GM21367 (cell line): ENCODE results near the gene PPP1R11.
A peak's percentile ranks its signal among the peaks of the same experiment; 100 is the strongest.

ENCODE experiments used
- ATAC-seq: cut with Tn5 transposase; IDR thresholded peaks from one replicate; pipeline ENCODE4 v1.9.1; 2021; ENCODE audit not compliant: unreplicated experiment

PPP1R11 gene

DNA sequence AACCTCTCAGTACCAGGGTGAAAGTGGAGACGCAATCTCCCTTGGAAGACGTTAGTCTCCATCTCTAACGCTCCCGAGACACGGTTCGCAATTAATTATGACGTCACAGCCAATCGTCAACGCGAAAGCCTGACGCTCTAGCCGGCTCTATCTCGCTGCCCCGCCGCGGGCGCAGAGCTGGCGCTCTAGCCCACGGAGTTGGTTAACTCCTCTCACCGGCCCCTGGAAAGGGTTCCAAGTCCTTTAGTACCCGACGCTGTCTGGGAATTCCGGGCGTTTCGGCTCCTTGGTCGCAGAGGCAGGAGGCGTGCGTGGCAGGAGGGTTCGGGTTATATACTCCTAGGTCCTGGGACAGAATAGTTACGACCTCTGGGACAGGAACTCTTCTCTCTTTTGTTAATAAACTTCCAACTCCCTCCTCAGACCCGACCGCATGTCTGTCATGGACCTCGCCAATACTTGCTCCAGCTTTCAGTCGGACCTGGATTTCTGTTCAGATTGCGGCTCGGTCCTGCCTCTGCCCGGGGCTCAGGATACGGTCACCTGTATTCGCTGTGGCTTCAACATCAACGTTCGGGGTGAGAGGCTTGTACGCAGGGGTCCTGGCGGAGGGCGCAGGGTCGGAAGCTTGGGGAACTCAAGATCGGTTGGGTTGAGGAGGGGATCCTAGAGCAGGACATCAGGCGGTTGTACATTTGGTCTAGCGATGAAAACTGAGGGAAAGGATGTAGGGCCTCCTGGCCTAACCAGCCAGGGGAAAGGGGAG, 5.7 kb upstream of the PPP1R11 start, which contains the start of gene POLR1H:
TSS of gene POLR1H (plus strand) at position 174 of the 766 bp plus-strand sequence. CDS start at position 434, 260 bp downstream.
- peak; percentile 67 for ATAC-seq

DNA sequence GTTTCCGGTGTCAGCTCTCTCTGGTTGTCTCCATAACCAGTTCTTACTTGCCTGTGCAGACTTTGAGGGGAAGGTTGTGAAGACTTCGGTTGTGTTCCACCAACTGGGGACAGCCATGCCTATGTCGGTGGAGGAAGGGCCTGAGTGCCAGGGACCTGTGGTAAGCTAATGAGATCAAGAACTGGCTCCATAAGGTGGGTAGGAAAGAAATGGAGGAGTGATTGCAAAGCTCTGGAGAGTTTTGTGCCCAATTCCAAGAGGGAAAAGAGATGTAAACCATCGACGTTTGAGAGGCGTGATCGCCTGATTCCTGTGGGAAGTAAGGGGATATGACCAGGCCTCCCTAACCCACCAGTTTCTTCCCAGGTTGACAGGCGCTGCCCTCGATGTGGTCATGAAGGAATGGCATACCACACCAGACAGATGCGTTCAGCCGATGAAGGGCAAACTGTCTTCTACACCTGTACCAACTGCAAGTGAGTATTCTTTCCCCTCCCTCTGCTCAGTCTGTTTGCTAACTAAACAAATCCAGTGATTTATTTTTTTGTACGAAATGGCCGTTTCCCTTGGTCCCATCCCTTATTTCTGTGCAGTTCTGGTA, 5.0 kb upstream of the PPP1R11 start:
- no peak for ATAC-seq

DNA sequence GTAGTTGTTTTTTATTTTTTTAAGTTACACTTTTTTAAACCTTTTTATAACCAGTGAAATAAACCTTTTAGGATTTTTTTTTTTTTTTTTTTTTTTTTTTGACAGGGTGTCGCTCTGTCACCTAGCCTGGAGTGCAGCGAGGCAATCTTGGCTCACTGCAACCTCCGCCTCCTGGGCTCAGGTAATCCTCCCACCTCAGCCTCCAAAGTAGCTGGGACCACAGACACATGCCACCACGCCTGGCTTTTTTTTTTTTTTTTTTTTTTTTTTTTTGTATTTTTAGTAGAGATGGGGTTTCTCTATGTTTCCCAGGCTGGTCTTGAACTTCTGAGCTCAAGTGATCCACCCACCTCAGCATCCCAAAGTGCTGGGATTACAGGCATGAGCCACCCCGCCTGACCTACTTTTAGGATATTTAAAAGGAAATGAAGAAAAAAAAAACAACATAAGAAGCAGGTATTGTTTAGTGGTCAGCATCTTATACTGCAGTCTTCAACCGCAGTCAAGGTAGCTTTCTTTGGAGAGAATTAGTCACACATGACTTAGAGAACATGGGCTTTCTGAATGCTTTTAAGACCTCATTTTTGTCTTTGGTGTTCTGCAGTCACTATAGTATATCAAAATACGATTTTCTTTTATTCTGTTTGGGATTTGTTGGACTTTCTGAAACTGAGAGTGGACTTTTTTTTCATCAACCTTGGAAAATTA, 4.4 kb upstream of the PPP1R11 start:
- no peak for ATAC-seq

DNA sequence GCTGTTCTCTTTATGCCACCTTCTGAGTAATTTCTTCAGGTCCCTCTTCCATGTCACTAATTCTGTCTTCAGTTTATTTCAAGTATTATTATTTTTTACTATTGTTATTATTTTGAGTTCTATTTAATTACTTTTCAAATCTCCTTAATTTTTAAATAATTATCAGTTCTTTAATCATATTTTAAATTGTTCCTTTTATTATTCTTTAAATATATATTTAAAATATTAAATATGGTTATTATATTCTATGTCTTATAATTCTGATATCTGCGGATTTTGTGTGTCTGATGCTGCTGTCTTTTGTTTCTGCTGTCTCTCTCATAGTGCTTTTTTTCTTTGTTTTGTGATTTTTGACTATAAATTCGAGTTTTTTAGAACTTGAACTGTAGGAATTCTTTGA, 3.7 kb upstream of the PPP1R11 start:
- no peak for ATAC-seq

DNA sequence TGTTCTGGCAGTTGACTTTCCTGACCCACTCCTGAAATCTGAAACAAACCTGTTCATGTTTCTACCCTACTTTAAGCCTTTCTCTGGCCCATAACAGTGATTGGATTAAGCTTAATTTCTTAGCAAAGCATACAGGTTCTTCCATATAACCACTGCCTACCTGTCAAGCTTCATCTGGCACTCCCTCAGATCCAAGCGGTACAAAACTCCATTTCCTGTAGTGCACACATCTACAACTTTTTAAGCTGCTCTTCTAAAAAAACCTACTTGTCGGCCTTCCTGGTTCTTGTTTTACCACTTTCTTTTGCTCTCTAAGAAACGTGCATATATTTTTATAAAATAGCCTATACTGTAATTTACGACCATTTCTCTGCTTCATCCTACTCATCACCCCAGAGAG, 916 bp upstream of the PPP1R11 start:
- no peak for ATAC-seq

DNA sequence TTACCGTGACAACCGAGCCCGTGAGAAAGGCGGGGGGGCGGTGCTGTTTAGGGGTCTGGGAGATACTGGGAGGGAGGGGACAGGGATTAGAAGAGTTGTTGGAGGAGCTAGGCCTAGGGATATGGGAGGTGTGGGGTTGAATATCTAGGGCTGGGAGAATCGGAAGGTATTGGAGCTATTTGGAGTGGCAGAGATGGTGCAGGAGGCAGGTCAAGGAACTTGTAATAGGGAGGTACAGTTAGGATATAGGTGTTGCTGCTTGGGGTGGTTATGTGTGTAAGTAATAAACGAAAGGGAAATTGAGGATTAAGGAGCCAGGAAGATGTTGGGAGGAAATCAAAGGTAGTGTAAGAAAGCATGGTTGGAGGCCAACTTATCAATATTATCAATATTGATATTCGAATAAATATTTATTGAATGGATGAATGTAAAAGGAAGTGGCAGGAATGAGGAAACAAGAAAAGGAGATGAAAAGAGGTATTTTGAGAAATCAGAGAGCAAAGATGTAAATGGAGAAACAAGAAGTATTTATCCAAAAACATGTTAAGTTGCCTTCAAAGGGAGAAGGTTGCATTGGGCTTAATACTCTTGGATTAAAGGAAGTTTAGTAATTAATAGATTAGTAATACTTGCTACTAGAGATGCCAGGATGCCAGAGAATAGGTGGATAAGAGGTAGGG, 602 bp downstream of the PPP1R11 start:
- ATAC-seq = no peak

DNA sequence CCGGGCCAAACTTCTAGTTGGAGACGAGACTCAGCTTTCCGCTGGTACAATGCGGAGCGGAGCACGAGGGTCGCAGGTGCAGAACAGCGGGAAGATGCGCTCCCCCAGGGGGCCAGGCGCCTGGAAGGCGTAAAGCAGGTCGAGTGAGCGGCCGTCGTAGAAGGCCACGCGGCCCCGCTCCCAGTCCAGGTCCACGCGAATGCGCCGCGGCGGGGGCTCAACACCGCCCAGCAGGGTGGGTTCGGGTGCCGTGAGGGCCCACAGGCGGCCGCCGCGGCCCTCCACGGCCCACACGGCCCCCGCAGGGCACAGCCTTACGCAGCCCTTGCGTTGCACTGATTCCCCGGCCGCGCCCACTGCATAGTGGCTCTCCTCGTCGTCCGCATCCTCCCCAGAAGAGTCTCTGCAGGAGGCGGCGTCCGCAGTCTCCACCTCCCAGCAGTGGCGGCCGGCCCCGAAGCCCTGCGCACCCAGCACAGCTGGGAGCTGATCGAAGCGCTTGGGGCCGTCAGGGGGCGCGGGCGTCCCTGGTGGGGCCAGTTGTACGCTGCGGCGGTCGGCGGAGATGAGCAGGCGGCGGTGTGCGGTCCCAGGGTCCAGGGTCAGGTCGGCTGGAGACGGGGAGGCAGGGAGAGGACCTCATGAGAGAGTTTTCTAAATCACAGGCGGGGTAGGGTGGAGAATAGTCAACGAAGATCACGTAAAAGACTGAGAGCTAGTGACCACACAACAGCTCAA, 4.3 kb downstream of the PPP1R11 start:
- no peak for ATAC-seq

DNA sequence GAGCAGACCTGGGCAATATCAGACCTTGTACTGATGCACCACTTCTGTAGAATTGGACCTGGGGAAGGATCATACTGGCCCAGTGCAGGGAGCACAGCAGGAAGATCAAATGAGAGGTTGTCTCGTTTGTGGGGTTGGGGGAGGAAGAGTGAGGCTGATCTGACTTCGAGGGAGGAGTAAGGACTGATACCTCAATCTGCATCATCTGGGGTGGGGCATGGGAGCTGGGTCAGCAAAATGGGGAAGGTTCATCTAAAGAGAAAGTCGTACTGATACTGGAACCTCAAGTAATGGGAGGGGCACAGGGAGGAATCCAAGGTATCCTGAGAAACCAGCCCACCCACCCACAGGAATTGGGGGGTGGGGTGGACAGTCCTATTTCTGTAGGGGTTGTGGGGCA, 4.9 kb downstream of the PPP1R11 start:
- no peak for ATAC-seq

DNA sequence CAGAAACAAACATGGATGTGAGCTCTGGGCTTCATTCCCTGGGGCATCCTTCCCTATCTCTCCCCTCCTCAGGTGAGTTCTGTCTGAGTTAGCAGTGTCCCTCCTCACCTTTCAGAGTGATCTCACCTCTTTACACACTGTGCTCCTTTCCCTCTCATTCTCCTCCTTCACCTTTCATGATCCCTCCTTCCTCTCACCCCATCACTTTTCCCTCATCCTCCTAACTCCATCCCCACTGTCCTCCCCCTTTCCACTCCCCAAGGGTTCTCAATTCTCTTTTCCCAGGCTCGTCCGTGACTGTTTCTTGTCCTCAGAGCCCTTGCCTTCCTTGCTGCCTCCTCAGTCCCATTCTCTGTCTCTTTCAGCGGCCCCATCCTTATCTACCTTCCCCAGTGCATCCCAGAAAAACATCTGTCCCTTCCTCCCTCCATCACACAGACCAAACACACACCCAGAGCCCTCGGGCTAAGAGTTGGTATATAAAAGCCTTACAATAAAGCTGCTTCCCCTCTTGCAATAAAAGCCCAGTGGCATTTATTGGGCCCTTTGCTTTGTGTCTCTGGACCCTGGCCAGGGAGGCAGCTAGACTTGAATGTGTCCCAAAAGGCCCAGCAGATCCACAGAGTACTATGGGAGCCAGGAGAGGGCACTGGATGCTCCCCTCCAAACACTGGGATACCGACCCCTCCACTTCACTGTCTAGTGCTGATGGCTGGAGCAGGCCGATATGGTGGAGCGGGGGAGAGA, 6.7 kb downstream of the PPP1R11 start:
- ATAC-seq = no peak

DNA sequence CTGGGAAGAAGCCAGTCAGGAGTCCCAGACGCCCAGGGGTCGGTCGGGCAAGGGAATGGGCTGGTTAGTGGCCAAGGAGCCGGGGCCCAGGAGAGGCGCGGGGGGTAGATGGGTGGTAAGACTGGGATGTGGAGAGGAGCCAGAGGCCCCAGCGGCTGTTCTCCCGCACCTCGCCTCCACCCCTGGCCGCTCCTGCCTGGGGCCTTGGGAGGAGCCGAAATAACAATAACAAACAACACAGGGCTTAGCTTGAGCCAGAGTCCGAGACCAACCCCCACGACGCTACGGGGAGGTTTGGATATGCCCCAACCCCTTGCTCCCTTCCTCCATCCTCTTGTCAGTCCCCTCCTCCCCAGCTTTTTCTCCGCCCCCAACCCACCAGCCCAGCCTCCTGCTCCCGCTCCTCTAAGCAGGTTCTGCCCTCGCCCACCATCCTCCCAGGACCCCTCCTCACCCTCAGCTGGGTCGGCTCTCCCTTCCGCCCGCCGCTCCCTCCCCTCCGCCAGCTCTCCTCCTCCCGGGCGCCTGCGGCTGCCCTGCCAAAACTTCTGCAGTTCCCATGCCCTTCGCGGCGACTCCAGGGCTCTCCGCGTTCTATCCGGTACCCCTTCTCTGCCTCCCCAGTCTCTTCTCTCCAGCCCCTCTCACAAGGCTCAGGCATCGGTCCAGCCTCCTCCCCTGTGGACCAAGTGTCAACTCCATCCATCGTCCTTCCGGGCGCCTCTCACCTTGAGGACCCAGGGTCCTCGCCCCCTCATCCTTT, 7.5 kb downstream of the PPP1R11 start:
- no peak for ATAC-seq

DNA sequence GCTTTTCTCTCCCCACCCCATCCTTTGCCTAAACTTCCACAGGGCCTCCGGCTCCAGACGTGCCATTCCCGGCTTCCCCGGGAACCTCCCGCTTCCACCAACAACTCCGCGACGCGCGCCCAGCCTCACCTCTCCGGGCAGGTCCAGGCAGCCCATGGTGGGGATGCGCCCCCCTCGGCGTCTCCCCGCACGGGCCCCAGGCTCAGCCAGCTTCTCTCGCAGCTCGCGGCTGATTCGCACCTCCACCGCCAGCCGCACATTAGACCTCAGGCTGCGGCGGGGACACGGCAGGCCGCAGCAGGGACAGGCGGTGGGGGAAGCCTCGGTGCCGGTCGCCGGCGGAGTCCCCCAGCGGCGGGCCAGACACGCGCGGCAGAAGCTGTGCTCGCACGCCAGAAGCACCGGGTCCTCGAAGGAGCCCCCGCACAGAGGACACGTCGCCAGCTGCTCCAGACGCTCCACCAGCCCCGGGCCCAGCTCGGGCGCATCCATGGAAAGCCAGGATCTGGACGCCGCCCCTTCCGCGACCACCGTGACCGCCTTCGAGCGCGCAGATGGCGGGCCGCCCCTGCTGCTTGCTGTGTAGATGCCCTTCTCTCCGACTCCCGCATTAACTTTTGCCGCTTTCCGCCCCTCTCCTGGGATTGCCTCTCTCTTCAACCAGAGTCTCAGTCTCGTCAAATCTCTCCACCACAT, 8.2 kb downstream of the PPP1R11 start, which contains the start of gene RNF39:
TSS of gene RNF39 (minus strand) at position 676 of the 696 bp plus-strand sequence. CDS start at position 492, 184 bp downstream.
- no peak for ATAC-seq

DNA sequence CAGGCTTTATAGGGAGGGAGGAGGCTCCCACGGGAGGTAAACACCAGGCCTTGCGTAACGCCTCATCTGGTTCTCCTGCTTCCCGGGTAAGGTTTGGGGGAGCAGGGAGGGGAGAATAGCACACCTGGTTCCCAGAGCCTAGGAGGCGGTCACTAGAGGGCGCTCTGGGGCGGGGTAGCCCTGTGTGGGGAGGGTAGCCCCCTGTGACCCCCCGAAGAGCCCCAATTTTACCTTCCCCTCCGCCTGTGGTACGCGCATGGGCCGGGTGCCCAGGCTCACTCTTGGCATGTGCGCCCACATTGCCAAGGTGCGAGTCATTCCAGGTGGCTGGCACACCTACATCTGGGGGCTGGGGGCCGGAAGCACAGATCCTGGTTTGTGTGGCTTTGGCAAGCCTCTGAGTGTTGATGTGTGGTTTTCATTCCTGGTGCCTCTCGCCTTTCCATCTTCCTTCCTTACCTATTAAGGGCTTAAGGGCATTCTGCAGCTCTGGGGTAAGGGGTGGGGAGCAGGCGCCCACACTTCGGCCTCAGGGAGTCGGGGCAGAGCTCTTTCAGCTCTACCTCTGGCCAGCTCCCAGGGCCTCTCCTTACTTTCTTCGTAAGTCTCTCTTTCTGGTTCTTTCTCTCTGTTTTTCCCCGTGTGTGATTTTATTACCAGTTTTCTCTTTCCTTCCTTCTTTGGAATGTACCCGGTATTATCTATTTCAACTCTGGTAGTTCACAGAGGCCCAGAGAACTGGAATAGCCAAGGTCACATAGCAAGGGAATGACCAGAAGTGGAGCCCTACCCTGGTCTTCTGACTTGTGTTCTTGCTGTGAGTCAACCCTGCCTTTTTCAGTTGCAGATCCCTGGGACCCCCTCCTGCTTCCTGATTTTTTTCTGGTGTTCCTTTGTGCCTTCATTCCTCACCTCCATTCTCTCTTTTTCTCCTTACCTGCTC, 9.1 kb downstream of the PPP1R11 start:
- ATAC-seq = no peak

DNA sequence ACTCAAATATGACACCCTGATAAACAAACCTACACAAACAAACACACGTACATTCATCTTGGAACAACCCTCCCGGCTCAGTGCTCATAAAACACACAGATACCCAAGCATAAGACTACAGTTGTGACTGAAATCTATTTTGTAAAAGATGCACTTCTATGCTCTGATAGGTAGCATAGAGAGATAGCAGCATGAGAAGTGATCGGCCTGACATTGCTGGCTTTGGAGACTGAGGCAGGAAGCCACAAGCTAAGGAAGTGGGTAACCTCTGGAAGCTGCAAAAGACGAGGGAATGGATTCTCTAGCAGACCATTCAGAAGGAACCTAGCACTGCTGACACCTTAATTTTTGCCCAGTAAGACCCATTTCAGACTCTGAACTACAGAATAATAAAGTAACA, 10.2 kb downstream of the PPP1R11 start:
- ATAC-seq = no peak

DNA sequence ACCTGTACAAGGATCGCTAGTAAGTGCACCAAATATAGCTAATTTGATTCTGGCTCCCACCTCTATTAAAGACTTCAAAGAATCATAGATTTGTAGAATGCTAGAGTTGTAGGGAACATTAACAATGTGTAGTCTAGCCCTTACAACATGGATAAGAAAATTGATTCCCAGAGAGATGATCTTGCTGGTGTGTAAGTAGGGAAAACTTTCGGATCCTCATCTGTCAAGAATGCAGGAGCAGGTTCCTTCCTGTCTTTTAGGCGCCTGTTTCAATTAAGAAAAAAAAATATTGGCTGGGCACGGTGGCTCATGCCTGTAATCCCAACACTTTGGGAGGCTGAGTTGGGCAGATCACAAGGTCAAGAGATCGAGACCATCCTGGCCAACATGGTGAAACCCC, 20.9 kb downstream of the PPP1R11 start:
- ATAC-seq = no peak

DNA sequence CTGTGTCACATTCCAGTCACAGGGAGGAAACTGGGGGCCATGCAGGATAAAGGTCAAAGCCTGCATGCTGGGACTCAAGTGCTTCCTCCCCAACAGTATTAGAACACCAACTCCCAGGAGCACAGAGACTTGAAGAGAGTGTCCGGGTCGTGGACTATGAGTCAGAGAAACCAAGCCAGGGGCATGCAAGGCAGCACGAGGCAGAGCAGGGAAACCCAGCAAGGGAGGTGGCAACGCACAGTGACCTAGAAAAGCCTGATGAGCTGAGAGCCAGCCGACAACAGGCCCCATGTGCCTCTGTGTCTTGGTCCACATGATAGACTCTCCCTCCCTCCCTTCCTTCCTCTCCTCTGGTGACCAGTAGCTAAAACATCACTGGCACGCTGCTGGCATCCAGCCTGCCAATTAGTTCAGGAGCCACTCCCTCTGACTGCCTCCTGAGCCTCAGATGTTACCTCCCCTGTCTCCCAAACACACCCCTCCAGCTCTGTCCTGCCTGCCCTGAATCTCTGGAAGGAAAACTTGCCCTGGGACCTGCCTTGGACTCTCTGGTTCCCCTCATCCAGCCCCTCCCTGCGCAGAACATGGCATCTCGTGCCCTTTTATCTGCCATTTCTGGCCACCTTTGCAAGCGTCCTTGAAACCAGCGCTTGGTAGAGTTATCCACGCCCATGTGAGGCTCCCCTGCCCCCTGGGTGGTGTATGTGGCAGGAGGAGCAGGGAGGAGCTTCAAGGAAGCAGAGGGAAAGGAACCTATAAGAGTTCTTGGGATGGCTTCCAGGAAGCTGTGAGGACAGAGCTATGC, 24.8 kb downstream of the PPP1R11 start:
- ATAC-seq = no peak

DNA sequence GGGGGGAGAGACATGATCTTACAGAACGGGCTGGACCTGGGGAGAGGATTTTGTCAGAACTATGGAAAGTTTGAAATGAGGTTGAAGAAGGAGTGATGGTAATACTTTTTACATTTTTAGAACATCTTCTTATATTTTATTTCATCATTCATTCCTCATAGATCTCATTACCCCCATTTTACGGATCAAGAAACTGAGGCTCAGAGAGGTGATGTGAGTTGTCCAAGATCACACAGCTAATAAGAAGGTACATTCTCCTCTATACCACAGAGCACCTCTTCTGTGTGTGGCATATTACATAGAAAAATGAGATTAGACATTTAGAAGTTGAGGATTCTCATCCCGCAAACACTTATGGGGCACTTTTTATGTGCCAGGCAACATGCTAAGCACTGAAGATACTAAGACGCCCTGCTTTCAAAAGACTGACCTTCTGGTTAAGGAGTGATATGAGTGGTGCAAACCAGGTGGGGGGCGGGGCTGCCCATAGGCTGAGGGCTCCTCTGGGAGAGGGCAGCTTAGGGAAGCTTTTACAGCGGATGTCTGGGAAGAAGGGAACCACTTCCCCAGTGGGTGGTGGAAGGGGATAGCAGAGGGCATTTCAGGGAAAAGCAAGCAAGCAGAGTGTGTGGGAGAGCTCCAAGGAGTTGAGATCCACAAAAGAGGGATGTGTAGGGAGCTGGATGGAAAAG, 26.0 kb downstream of the PPP1R11 start:
- ATAC-seq = no peak
